Measurements from ENCODE around the gene UBE2E2. TPM values are rescaled to one million over a fixed set of nuclear protein-coding genes. Genes with fewer than 3 reads are reported as not detected.

The UBE2E2 gene
- polyA plus RNA-seq, 4 donors, result 61.4 to 66.4 (median 62.7) TPM

DNA sequence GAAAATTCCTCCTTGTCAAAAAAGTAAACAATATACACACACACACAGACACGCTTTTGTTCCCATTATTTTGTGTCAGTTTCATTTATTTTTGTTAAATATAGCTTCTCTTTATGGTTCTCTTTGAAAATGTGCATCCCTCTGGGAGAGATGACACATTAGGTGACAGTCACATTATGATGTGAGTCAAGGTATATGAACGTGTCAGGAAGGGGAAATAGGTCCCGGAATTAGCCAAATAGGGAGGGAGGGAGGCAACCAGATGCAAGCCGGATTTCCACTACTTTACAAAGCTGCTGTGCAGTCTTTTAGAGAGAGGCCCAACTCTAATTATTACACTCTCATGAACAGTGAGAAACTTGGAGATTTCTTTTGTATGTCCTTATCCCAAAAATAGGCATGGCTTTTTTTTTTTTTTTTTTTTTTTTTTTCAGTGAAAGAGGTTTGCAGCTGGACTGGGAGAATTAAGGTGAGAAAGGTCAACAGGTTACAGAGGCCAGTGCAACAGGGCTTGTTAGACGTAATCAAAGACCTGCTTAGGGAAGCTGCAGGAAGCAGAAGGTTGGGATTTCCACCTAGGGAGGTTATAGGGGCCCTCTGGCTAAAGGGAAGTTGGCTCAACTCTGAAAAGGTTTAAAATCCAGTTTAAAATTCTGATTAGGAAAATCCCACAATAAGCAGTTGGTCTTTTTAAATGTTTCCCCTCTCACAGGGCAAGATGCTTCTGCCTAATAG, 362.1 kb downstream of the UBE2E2 start:
- no peak for DNase-seq (ENCODE audit: low read depth in 4 of 4, low spot score in 3 of 4)

DNA sequence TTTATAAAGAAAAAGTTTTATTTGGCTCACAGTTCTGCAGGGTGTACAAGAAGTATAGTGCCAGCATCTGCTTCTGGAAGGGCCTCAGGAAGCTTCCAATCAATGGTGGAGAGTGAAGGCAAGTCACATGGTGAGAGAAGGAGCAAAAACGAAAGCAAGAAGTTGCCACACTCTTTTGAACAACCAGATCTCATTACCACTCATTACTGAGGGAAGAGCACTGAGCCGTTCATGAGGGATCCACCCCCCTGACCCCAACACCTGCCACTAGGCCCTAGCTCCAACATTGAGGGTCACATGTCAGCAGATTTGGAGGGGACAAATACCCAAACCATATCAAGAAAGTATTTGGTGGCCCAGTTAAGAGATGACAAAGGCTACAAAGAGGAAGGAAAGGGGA, 363.4 kb downstream of the UBE2E2 start:
- no peak for DNase-seq (ENCODE audit: low read depth in 4 of 4, low spot score in 3 of 4)

DNA sequence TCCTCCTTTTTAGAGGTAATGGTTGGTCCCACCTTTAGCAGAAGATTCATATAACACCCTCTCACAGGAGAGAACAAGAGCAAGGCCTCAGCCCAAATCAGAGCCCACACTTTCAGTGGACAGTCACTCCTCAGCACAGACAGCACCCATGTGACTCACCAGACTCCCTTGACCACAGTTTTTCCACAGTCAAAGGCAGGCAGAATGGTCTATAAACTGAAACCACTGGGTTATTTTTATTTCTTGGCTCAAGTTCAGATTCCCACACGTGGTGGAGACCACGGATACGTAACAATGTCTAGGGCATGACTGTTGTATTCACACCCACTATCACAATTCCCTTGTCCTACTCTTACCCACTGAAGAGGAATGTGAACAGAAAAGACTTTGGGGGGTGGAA, 364.8 kb downstream of the UBE2E2 start:
- DNase-seq (ENCODE audit: low read depth in 4 of 4, low spot score in 3 of 4), result no peak

DNA sequence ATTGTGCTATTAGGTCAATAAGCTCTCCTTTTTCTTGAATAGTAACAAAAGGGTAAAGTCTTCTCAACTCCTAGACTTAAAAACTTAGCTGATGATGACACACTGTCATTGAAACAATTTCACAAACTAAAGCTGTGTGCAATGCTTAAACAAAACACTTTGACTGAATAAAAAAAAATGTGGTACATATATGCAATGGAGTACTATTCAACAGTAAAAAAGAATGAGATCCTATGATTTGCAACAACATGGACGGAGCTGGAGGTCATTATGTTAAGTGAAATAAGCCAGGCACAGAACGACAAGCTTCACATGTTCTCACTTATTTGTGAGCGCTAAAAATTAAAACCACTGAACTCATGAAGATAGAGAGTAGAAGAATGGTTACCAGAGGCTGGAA, 370.7 kb downstream of the UBE2E2 start:
- DNase-seq (ENCODE audit: low read depth in 4 of 4, low spot score in 3 of 4), result no peak

DNA sequence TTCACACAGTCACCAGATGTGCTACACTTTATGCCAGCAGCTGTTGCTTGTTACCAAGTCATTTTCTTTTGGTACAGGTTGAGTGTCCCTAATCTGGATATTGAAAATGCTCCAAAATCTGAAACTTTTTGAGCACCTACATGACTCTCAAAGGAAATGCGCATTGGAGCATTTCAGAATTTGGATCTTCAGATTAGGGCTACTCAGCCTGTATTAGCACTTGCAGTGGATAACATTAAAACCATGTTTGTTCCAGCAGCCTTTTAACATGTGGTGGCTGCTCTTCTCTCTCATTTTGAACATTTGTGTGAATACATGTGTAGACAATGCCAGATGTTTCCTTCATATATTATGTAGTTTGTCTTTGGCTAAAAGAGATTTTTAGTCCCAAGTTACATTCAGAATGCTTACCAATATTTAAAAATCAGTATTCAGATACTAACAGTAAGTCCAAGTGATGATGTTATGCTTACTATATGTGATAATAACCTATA, 371.7 kb downstream of the UBE2E2 start:
- no peak for DNase-seq (ENCODE audit: low read depth in 4 of 4, low spot score in 3 of 4)

DNA sequence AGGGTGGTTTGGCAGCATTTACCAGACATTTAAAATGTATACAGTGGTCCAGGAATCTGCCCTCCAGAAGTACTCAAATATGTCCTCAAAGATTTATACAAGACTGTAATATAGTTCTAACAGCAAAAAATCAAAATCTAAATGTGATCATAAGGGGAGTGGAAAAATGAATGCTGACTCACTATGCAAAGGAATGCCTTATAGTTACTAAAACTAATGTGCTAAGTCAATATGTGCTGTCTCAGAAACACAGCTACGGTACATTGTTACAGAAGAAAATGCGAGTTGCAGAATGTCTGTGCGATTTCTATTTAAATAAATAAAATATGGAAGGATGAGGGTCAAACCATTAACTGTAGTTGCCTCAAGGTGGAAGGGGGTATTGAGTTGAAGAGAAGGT, 372.6 kb downstream of the UBE2E2 start:
- no peak for DNase-seq (ENCODE audit: low read depth in 4 of 4, low spot score in 3 of 4)

DNA sequence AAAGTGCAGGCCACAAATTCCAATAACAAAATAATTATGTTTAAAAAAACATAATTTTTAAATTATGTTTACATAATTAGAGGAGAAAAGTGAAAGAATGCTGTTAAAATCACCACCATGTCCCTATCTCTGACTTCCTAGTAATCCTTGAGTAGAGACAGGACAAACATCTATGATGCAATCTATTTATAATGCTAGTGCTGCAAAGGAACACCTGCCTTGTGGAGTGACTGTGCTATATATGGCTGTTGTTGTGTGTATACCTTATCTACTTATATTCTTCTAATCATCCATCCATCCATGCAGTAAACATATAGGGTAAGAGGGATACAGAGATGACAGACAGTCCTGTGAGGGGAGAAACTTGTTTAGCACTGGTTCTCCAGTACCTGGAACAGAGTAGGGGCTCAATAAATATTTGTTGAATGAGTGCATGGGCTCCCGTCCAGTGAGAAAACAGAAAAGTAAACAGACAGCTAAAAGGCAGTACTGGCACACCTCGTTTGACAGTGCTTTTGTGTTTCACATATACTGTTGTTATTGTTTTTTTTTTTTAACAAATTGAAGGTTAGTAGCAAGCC, 373.3 kb downstream of the UBE2E2 start:
- no peak for DNase-seq (ENCODE audit: low read depth in 4 of 4, low spot score in 3 of 4)

DNA sequence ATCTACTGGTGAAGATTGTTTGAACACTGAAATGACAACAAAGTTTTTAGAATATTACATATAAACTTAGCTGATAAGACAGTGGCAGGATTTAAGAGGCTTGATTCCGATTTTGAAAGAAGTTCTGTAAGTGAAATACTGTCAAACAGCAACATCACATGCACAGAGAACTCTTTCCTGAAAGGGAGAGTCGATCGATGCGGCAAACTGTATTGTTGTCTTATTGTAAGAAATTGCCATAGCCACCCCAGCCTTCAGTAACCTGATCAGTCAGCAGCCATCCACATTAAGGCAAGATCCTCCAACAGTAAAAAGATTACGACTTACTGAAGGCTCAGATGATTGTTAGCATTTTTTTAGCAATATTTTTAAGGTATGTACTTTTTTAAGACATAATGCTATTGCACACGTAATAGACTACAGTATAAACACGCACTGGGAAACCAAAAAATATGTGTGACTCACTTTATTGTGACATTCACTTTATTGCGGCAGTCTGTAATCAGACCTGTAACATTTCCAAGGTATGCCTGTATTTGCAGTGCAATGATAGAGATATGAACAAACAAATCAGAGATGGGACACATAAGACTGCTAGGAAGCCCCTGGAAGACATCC, 377.1 kb downstream of the UBE2E2 start:
- no peak for DNase-seq (ENCODE audit: low read depth in 4 of 4, low spot score in 3 of 4)

DNA sequence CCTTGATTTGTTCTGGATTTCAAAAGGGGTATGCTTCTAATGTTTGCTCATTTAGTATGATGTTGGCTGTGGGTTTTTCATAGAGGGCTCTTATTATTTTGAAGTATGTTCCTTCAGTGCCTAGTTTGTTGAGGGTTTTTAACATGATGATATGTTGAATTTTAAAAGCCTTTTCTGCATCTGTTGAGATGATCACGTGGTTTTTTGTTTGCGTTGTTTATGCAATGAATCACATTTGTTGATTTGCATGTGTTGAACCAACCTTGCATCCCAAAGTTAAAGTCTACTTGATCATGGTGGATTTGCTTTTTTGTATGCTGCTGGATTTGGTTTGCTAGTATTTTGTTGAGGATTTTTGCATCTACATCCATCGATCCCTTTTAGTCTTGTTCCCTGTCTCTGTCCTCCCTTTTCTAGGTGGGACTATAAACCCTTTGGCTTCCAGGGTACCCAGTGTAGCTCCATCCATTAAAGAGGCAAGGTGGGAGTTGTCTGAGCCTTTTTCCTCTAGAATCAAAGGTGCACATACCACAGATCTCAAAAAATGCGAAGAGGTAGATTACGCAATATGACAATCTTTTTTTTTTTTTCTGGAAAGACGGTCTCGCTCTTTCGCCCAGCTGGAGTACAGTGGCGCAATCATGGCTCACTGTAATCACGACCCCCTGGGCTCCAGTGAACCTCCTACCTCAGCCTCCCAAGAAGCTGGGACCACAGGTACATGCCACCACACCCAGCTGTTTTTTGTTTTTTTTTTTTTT, 381.0 kb downstream of the UBE2E2 start:
- DNase-seq (ENCODE audit: low read depth in 4 of 4, low spot score in 3 of 4), result no peak

DNA sequence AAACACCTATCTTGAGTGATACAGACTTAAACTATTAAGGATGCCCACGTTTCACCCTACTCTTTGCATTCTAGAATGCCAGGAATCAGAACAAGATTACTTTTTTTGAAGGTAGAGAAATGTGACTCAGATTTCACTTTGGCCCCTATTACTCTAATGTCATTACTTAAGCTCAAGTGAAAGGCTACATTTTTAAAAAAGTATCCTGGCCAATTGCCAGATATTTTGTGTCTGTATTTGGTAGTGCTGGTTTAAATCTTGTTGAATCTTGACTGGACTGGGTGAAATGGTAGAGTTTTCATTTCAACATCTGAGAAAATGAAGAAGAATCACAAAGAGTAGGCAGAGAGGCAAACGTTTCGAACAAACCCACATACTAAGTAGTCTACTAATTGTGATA, 384.4 kb downstream of the UBE2E2 start:
- no peak for DNase-seq (ENCODE audit: low read depth in 4 of 4, low spot score in 3 of 4)

DNA sequence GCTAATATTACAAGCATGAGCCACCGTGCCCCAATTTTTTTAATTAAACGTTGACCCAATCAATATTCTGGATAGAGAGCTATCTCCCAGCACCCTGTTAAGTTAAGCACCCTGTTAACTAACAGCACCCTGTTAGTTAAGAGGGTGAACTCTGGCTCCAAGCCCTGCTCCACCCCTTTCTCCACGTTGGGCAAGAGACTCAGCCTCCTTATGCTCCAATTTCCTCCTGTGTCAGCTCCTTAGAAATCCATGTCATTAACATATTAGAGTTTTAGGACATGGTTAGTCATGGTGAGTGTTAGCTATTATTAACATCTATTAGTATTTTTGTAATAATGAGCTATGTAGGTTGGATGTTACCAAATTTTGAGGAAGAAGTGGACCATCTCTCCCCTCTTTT, 385.4 kb downstream of the UBE2E2 start:
- no peak for DNase-seq (ENCODE audit: low read depth in 4 of 4, low spot score in 3 of 4)

DNA sequence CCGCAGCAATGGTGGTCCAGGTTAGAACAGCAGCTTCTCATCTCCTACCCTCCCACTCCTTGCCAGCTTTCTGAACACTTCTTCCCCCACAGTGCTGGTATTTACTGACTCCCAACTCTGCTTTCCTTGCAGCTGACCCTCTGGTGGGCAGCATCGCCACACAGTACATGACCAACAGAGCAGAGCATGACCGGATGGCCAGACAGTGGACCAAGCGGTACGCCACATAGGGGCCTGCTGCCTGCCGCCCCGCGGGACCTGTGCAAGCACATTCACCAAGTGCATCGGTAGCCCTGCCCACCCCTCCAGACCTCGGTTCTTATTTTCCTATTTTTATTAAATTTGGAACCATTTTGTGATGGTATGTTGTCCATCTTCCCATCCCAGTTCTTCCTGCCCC, 386.5 kb downstream of the UBE2E2 start:
- DNase-seq (ENCODE audit: low read depth in 4 of 4, low spot score in 3 of 4), result no peak

DNA sequence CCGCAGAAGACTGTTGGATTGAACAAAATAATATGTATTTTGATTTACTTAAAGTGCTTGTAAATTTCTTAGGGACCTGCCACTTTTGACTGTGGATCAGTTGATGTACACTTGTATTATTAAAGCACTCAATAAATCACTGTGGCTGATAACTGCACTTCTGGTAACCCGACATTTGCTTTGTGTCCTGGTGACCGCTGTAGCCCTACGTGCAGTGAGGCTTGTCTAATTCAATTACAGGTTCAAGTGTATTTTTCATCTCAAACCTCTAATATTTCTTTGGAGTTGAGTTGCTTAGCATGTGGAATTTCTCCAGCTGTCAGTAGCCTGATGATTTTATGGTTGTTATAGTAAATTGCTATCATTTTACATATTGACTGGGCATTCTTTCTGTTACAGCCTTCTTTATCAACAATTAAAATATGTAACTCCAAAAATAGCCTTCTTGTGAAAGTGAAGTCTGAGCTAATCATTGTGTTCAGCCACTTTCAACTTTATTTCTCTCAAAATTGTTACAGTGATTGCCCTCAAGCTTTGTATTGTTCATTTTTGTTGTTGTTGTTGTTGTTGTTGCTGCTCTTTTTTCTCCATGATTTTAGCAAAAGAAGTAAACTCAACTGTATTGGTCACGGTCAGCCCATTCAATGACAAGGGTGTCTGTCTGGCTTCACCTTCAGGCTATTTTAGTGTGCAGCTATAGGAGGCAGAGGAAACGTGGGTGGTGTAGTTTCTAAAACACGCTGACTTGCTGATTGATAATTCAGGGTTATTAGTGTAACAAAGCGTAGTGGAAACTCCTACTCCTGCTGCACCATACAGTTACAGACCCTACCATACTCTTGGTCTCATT, 387.5 kb downstream of the UBE2E2 start:
- DNase-seq (ENCODE audit: low read depth in 4 of 4, low spot score in 3 of 4), result no peak

DNA sequence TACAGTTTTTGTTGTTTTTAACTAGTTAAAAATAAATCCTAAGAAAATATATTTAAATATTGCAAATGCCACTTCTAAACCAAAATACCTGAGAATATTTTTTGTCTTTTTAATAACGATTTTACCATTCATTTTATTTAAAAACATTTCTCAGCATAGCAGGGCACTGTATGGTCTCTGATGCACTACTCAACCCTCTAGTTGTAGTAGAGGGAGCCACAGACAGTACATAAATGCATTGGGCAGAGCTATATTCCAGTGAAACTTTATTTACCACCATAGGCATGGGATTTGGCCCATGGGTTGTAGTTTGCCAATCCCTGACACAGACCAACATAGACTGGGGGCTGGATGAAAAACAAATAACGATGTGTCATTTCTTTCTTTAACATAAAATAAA, 388.2 kb downstream of the UBE2E2 start:
- DNase-seq (ENCODE audit: low read depth in 4 of 4, low spot score in 3 of 4), result no peak

DNA sequence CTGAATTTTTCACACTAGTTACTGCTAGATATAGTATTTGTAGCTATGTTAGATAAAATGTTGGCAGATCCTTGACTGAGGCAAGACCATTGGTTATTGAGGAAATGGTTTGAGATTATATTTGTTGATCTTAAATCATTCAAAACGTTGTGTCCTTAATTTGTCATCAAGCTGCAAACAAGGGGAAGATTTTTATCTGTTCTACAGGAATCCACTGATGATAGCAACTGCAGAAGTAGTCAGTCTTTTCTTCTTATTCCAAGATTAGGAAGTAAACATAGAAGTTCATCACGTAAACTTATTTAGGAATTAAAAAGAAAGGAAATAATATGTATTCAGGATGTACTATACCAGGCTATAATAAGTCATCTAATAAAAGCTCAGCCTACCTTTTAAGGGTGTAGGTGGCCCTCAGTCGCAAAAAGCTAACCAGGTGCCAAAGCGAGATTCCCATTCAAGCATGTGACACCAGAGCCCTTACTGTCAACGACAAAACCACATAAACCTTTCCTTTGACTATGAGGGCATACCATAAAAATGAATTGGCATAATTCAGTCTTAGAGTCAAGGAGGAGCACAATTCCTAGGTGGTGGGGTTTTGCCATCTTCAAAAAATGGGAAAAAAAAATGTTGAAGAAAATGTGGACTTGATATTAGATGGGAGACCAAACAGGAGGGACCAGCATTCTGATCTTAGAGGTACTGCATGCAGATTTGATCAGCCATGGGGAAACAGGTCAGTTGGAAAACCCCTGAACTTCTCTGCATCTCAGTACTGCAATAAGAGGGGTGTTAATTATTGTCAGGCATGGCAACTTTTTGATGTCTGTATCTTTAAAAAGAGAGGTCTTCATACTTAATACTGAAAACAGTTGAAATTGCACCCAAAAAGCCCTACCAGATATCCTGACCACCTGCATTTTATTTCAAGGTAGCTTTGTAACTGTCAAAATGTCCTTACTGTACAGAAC, 390.1 kb downstream of the UBE2E2 start:
- no peak for DNase-seq (ENCODE audit: low read depth in 4 of 4, low spot score in 3 of 4)

DNA sequence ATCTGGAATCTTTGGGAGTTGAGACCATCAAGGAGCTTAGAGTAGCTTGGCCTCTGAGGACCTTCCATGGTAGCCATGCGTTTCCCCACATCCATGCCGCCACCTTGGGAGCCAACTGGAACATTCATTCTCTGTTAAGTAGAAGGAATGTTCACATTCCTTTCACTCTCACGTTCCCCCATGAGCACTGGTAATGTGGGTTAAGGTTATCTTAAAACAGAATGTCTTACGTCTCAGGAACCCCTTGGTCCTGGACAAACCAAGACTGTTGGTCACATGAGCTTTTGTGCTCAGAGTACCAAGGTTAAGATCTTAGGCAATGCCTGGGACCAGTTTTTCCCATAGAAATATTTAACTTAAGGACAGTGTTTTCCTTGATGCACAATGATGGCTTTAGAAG, 390.9 kb downstream of the UBE2E2 start:
- DNase-seq (ENCODE audit: low read depth in 4 of 4, low spot score in 3 of 4), result no peak

DNA sequence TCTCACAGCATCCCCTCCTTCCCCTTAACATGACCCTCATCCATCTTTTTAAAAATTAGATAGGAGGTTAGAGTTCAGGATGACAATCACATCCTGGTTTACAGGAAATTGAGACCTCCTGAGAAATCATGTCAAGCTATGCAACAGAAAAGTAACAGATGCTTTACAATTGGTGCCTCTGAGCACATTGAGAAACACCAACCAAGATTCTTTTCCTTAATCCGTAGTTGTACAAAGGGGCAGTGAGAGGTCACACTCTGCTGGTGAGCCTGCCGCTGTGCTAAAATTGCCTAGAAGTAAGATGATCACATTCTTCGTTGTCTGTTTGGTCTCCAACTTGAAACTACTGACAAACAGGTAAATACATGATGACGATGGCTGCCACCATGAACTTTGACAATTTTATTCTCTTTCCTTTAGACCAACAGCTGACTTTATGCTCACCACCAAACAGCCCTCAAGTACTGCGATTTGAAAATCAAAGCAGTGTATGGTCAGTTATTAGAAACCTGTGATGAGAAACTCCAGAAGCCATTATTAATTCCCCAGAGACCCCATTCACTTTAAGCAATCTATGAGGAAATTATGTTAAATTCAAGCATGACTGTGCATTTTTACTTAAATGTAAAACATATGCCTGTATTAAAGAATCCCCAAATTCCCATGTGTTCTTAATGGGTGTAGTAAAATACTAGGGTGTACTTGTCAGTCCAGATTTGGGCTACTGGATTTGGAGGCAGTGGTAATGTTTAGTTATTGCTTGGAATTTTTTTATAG, 392.0 kb downstream of the UBE2E2 start:
- DNase-seq (ENCODE audit: low read depth in 4 of 4, low spot score in 3 of 4), result no peak

DNA sequence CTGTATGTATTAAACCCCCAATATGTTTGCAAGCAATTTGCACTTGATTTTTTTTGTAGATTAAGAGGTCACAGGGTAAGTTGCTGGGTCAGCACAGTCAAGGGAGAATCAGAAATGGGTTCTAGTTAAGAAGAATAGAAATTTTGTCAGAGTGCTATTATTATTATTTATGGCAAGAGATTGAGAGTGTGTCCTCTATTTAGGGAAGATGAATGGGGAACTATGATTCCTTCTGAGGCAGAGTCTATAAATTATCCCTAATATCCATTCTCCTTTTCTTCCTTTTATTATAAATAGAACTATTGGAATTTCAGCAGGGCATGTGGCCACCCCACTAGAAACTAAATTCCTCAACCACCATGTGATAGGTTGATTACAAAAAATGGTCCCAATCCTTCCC, 392.7 kb downstream of the UBE2E2 start:
- DNase-seq (ENCODE audit: low read depth in 4 of 4, low spot score in 3 of 4), result no peak

Measured in right renal pelvis (tissue), 4 donors.